Cardiac muscle cell (in vitro differentiated cells and primary cell): ENCODE data around the gene CCDC24. TPM values are rescaled to one million over a fixed set of nuclear protein-coding genes. Genes with fewer than 3 reads are reported as not detected.

Source experiments
- DNase-seq, 2 donors: peaks; one replicate each; pipeline versions ENCODE4 v3.0.0 to v3.0.0-alpha.2; 2010 to 2017; ENCODE audit warnings: low read depth in 1 of 2, low spot score in 1 of 2
- H3K27ac ChIP-seq: fragments of 200-600 bp; sonication (generic); 2 replicates; pipeline ENCODE4 v1.5.1; 2016
- H3K27me3 ChIP-seq: fragments of 200-600 bp; sonication (generic); 2 replicates; pipeline ENCODE4 v1.6.0; 2016; ENCODE audit warnings: control low read depth
- H3K36me3 ChIP-seq: fragments of 200-600 bp; sonication (generic); 2 replicates; pipeline ENCODE4 v1.5.1; 2016; ENCODE audit warnings: control low read depth
- H3K4me1 ChIP-seq: fragments of 200-600 bp; sonication (generic); 2 replicates; pipeline ENCODE4 v1.8.1; 2017; ENCODE audit warnings: low read depth, mild to moderate bottlenecking, mixed run types
- H3K4me3 ChIP-seq: fragments of 200-600 bp; sonication (generic); 2 replicates; pipeline ENCODE4 v1.5.1; 2016; ENCODE audit warnings: mild to moderate bottlenecking
- H3K9me3 ChIP-seq: fragments of 200-600 bp; sonication (generic); 2 replicates; pipeline ENCODE4 v1.5.1; 2017; ENCODE audit warnings: low read depth, mild to moderate bottlenecking, control low read depth
- CTCF ChIP-seq: IDR thresholded peaks from 2 replicates; pipeline ENCODE4 v1.5.1; 2012; ENCODE audit warnings: low read depth, mild to moderate bottlenecking, low read length
- polyA plus RNA-seq: library from polyadenylated mRNA; unstranded; fragments of >200 nt; fragmentation: Nextera tagmentation; extraction: Ambion mirVana; gene quantifications from 2 replicates; pipeline ENCODE4 v1.2.1, GENCODE V29; 2016
- total RNA-seq: library from RNA; depleted of rRNA; stranded (reverse); fragments of >200 nt; gene quantifications from 2 replicates; pipeline ENCODE4 v1.2.3, GENCODE V29; 2016

The CCDC24 gene
- total and polyA plus RNA-seq, 2 experiments from 2014 or later = 20.8 to 29.7 TPM

- Histone ChIP-seq H3K9me3 (no peaks in the 10 kb centered on the region), H3K4me1 (no peaks in the 10 kb centered on the region), H3K36me3 (no peaks in the 10 kb centered on the region), H3K27me3 (no peaks in the 10 kb centered on the region), H3K4me3 (no peak overlapping the region), H3K27ac (no peak overlapping the region)
- peak; percentile 22 for TF ChIP-seq CTCF
- no peak for DNase-seq
These were observed 11.3 kb downstream of the CCDC24 start for GRCh38 chr1:44002606-44003157.

- H3K27ac ChIP-seq = no peak overlapping the region
- H3K9me3 ChIP-seq = no peaks in the 10 kb centered on the region
- DNase-seq = no peak
- TF ChIP-seq CTCF = no peak
- no peaks in the 10 kb centered on the region for H3K27me3 ChIP-seq
- H3K36me3 ChIP-seq = no peaks in the 10 kb centered on the region
- H3K4me1 ChIP-seq = no peaks in the 10 kb centered on the region
- H3K4me3 ChIP-seq = no peak overlapping the region
These were observed 16.9 kb downstream of the CCDC24 start for GRCh38 chr1:44008259-44008658.

GRCh38 chr1:44010935-44011471, 19.6 kb downstream of the CCDC24 start:
- DNase-seq = no peak

GRCh38 chr1:44012404-44012803, 21.0 kb downstream of the CCDC24 start:
- Histone ChIP-seq H3K4me3 (no peak overlapping the region), H3K36me3 (no peaks in the 10 kb centered on the region), H3K4me1 (peaks cover 5% of the 10 kb centered on the region), H3K27me3 (no peaks in the 10 kb centered on the region), H3K27ac (no peak overlapping the region), H3K9me3 (no peaks in the 10 kb centered on the region)
- TF ChIP-seq CTCF = no peak
- DNase-seq = no peak

More at GRCh38 chr1:44010935-44011471, 19.6 kb downstream of the CCDC24 start:
- no peaks in the 10 kb centered on the region for H3K27me3 ChIP-seq
- no peak for TF ChIP-seq CTCF
- no peak overlapping the region for H3K4me3 ChIP-seq
- no peaks in the 10 kb centered on the region for H3K9me3 ChIP-seq
- H3K36me3 ChIP-seq = no peaks in the 10 kb centered on the region
- H3K4me1 ChIP-seq = peaks cover 5% of the 10 kb centered on the region
- no peak overlapping the region for H3K27ac ChIP-seq

GRCh38 chr1:44012941-44013609, 21.7 kb downstream of the CCDC24 start:
- Histone ChIP-seq H3K4me1 (peaks cover 5% of the 10 kb centered on the region), H3K36me3 (no peaks in the 10 kb centered on the region), H3K27ac (no peak overlapping the region), H3K9me3 (no peaks in the 10 kb centered on the region), H3K4me3 (no peak overlapping the region), H3K27me3 (no peaks in the 10 kb centered on the region)
- no peak for DNase-seq
- no peak for TF ChIP-seq CTCF
